GM18508 (cell line): ENCODE results near the gene DOHH.

Experiments used
- ATAC-seq: cut with Tn5 transposase; IDR thresholded peaks from one replicate; pipeline ENCODE4 v1.9.1; 2021; ENCODE audit warnings: moderate number of reproducible peaks; ENCODE audit not compliant: insufficient read depth, unreplicated experiment

The DOHH gene

DNA sequence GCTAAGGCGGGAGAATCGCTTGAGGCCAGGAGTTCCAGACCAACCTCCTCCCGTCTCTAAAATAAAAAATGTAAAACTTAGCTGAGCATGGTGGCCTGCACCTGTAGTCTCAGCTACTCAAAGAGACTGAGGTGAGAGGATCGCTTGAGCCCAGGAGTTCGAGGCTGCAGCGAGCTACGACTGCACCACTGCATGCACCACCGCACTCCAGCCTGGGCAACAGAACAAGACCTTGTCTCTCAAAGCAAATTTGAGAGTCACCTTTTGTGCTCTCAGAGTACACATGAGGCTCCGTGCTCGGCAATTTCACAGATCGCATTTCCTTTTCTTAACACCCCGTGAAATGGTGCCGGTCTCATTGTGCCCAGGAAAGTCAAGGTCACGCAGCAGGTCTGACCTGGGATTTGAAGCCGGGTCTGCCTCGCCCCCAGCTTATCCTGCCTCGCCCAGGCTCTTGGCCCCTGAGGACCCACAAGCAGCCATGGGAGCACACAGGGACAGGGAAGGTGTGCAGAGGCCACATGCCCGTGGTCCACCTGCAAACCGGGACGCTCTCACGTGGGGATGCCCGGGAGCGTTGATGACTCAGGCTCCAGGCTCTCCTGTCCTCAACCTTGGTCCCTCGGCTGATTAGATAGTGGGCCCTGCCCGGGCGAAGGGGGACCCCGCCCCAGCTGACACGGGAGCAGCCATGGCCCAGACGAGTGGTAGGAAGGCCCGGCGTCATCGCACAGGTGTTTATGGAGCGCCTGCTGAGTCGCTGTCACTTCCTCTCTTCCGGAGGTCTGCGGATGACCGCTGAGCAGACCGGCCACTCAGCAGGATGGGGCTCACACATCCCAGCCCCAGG lies 19.0 kb downstream of the DOHH start:
- no peak for ATAC-seq

DNA sequence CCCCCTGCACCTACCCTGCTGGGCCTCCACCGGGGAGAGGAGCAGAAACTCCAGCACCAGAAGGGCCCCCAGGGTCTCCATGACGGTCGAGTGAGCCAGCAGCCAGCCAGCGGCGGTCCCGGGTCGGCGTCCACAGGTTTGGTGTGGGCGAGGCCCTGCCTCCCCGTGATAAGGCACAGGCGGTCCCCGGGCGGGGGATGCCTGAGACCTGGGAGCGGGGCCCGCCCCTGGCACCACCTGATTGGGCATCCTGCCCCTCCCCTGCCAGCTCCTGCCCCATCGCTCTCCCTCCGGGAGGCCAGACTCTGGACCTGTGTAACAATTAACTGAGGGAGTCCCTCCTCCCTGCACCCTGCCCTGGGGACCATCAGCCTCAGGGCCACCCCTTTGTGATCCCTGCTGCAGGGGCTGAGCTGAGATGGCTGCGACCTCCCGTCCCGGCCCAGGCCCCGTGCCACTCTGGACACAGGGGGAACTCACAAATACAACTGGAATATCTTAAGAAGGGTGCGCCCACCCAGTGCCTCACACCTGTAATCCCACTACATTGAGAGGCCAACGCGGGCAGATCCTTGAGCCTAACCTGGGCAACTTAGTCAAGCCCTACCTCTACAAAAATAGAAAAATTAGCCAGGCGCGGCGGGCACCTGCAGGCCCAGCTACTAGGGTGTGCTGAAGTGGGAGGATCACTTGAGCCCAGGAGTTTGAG lies 19.9 kb downstream of the DOHH start, which contains the start of gene SMIM24:
Gene SMIM24, minus strand, starts transcription at position 143 of the 709 bp plus-strand sequence. Its CDS starts 62 bp downstream, at position 81.
- ATAC-seq, result no peak

DNA sequence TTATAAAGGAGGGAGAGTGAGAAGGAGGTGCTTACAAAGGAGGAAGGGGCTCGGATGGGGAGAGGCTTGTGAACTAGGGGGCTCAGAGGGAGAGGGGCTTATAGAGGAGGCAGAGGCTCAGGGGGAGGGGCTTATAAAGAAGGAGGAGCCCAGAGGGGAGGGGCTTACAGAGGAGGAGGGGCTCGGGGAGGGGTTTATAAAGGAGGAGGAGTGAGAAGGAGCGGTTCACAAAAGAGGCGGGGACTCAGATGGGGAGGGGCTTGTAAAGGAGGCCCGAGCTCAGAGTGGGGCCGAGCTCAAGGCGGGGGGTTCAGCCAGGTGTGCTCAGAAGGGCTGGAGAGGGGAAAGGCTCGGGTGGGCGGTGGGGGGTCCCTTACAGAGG lies 20.6 kb downstream of the DOHH start:
- no peak for ATAC-seq

DNA sequence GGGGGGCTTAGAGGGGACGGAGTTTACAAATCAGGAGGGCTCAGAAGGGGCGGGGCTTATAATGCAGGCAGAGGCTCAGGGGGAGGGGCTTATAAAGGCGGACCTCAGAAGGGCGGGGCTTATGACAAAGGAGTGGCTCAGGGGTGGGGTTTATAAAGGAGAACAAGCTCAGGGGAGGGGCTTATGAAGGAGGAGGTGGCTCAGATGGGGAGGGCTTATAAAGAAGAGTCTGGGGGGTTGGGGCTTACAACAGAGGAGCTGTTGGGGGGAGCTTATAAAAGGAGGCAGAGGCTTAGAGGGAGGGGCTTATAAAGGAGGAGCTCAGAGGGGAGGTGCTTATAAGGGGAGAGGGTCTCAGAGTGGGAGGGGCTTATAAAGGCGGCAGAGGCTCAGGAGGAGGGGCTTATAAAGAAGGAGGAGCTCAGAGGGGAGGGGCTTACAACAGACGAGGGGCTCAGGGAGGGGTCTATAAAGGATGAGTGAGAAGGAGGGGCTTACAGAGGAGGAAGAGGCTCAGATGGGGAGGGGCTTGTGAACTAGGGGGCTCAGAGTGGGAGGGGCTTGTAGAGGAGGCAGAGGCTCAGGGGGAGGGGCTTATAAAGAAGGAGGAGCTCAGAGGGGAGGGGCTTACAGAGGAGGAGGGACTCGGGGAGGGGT lies 21.2 kb downstream of the DOHH start:
- no peak for ATAC-seq

GRCh38 chr19:3478409-3479176 lies 21.9 kb downstream of the DOHH start:
- no peak for ATAC-seq

GRCh38 chr19:3477951-3478350 lies 22.5 kb downstream of the DOHH start:
- ATAC-seq, result no peak

- no peak for ATAC-seq
Measured at GRCh38 chr19:3477506-3477905, 23.0 kb downstream of the DOHH start.

GRCh38 chr19:3476830-3477229 lies 23.6 kb downstream of the DOHH start:
- no peak for ATAC-seq

- ATAC-seq, result no peak
Measured at GRCh38 chr19:3475449-3475848, 25.0 kb downstream of the DOHH start.

- no peak for ATAC-seq
Measured at GRCh38 chr19:3474614-3475013, 25.9 kb downstream of the DOHH start.

DNA sequence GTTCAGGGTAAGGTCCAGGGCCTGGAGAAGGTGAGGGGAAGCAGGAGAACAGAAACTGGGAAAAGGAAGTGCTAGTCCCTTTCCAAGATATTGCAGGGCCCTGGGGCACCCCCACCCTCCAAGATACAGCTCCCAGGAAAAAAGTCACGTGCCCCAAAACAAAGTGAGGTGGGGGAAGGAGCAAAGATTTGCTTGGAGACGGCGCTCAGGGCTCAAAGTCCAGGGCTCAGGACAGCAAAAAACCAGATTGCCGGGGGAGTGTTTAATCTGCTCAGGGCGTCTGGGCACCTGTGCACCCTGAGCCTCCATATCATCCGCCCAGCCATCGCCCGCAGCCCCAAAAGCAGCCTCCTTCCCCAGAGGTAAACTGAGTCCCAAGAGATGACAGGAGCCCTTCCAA lies 26.5 kb downstream of the DOHH start:
- no peak for ATAC-seq

DNA sequence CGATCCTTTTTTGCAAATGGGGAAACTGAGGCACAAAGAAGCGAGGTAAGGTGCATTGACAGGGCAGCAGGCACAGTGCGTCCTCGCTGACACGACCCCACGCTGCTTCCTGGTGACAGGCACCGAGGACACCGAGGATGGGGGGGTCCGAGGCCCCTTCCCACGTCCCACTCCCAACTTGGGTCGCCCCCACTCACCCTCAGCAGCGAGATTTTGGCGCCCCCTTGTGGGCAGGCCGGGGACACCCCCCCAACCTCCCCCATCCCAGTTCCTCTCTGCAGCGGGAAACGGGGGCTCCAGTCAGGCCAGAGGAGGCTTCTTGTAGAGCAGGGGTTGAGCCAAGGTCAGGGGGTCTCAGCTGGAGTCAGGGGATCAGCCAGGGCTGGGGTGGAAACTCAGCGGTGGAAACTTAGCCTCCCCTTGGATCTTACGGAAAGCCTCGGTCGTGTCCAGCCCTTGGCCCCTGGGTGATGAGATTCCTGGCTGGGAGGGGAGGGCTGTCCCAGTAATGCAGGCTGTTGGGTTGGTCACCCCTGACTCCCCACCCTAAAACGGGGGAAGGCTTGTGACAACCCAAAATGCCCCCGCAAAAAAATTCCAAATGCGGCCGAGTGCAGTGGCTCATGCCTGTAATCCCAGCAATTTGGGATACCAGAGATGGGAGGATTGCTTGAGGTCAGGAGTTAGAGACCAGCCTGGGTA lies 28.4 kb downstream of the DOHH start:
- no peak for ATAC-seq

DNA sequence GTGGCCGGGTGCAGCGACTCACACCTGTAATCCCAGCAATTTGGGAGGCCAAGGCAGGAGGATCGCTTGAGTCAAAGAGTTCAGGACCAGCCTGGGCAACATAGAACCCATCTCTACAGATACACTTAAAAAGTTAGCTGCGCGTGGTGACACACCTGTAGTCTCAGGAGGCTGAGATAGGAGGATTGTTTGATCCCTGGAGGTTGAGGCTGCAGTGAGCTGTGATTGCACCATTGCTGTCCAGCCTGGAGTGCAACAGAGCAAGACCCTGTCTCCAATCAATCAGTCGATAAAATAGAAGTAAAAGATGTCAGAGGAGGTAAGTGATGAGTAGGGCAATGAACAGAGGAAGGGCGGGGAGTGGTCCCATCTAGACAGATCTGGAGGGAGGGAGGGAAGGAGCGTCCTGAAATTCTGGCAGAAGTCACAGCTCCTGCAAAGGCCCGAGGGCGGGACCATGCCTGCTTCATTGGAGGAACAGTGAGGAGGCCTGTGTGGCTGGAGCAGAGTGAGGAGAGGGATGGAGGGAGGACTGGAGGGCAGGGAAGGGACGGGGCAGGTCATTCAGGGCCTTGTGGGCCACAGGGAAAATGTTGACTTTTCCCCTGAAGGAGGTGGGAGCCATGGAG lies 29.9 kb downstream of the DOHH start:
- no peak for ATAC-seq

GRCh38 chr19:3469638-3470499 lies 30.6 kb downstream of the DOHH start:
- no peak for ATAC-seq

DNA sequence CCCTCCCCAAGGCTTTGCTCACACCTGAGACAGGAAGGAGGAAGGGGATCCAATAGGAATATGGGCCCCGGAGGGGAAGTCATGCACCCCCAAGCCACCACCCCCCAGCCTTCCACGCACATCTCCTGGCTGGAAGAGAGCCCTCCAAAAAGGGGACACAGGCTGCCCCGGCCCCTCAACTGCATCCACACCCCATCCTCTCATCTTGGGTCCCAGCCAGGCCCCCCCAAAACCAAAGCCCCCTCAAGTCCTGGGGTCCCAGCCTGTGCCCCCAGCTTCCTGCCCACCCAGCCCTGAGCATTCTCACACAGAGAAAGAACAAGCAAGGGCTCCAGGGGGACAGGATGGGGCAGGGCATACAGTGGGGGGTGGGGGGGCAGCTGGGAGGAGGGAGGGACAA lies 32.3 kb downstream of the DOHH start:
- no peak for ATAC-seq

DNA sequence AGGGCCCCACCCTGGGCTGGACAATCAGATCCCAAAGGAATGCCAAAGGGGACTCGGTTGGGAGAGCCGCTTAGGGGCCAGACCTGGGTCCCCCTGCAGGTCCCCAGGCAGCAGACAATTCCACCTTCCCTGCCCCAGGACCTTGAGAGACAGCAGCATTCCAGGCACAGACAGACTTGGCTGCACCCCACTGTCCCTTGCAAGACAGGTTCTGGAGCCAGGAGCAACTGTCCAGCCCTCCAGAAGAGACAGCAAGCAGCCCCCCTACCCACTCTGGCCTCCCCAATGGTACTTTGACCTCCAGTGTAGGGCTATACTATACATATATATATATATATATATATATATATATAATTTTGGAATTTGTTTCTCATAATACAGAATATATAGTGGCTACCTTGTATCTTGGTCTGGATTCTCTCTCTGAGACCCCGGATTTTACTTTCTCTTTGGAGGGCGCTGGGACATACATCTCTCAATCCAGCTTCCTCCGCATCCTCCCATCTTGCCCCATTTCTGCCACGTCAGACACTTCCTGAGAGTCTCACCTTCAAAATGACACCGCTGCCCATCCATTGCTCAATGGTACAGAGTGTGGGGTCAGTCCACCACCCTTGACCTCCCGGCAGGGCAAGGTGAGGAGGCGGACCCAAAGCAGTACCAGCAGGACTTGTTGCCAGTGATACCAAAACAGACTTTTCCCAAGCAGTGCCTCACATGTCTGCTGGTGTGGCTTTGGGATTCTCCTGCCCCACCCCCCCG lies 32.9 kb downstream of the DOHH start:
- ATAC-seq, result no peak

DNA sequence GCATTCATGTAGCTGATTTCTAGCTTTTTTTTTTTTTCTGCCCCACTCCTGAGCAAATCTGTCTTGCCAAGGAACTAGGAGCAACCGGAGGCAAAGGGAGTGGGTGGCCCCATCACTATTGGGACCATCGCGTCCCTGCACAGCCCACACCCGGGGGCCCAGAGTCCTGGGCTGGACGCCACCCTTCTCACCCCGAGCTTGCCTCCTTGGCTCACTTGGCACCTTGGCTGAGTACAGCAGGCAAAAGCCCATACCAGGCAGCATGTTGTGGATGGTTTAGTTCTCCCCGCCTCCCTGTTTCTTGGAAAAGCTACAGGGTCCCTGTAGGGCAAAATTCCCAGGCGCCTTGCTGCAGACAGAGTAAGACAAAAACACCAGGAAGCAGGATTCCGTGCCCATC lies 33.8 kb downstream of the DOHH start:
- ATAC-seq, result no peak

DNA sequence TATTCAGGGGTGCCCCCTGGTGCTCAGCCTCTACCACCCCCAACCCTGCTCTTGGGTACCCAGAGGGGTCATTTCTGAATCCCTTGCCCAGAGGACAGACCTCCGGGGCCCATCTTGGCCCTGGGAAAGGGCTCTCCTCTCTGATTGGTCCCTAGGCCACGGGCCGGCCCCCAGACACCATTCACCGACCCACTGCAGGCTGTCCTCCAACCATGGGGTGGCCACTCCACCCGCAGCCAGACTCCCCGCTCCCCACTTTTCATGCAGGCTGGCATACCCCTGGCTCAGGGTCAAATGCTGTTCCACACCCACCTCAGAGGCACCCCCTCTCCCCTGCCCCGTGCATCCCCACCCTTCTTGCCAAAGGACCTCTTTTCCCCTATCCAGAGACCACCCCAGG lies 34.9 kb downstream of the DOHH start:
- ATAC-seq, result no peak
